HG02642 (cell line): Measurements from ENCODE around the gene DTD1.

ENCODE experiments used
- ATAC-seq: cut with Tn5 transposase; IDR thresholded peaks from one replicate; pipeline ENCODE4 v1.9.1; 2021; ENCODE audit warnings: mild to moderate bottlenecking; ENCODE audit not compliant: unreplicated experiment, poor library complexity

DTD1 gene

GRCh38 chr20:18654448-18654773, 66.6 kb downstream of the DTD1 start:
- ATAC-seq: no peak

- ATAC-seq: no peak
Observed at GRCh38 chr20:18657575-18657974, 69.7 kb downstream of the DTD1 start.

GRCh38 chr20:18662279-18663040, 74.6 kb downstream of the DTD1 start:
- peak; percentile 56 for ATAC-seq

GRCh38 chr20:18663932-18664331, 76.1 kb downstream of the DTD1 start:
- no peak for ATAC-seq

GRCh38 chr20:18665135-18665534, 77.3 kb downstream of the DTD1 start:
- no peak for ATAC-seq

GRCh38 chr20:18666803-18667415, 79.1 kb downstream of the DTD1 start:
- no peak for ATAC-seq

GRCh38 chr20:18669241-18670019, 81.6 kb downstream of the DTD1 start:
- no peak for ATAC-seq

GRCh38 chr20:18671203-18671710, 83.4 kb downstream of the DTD1 start:
- no peak for ATAC-seq

GRCh38 chr20:18672834-18673233, 85.0 kb downstream of the DTD1 start:
- ATAC-seq: no peak

GRCh38 chr20:18676396-18676795, 88.5 kb downstream of the DTD1 start:
- ATAC-seq: no peak

GRCh38 chr20:18677126-18677525, 89.3 kb downstream of the DTD1 start:
- no peak for ATAC-seq

GRCh38 chr20:18678549-18679419, 90.9 kb downstream of the DTD1 start:
- ATAC-seq: no peak

GRCh38 chr20:18683839-18684238, 96.0 kb downstream of the DTD1 start:
- ATAC-seq: no peak

- no peak for ATAC-seq
Observed at GRCh38 chr20:18684775-18685174, 96.9 kb downstream of the DTD1 start.

GRCh38 chr20:18685406-18685805, 97.6 kb downstream of the DTD1 start:
- no peak for ATAC-seq

- no peak for ATAC-seq
Observed at GRCh38 chr20:18686696-18687095, 98.8 kb downstream of the DTD1 start.

- no peak for ATAC-seq
Observed at GRCh38 chr20:18688676-18689075, 100.8 kb downstream of the DTD1 start.

GRCh38 chr20:18689557-18689956, 101.7 kb downstream of the DTD1 start:
- ATAC-seq: no peak

GRCh38 chr20:18692447-18692846, 104.6 kb downstream of the DTD1 start:
- no peak for ATAC-seq

GRCh38 chr20:18694071-18694470, 106.2 kb downstream of the DTD1 start:
- ATAC-seq: no peak
